Transverse colon (tissue), 4 donors: Measurements from ENCODE around the gene IL17REL.

Experiments
- CTCF ChIP-seq, 5 experiments: fragments of 200-600 bp in 3 of 5; fragments of 450-650 bp in 2 of 5; sonication (generic) in 3 of 5; IDR thresholded peaks; 1 replicate in 2 of 5; 2 replicates in 3 of 5; pipeline ENCODE4 v1.5.1; 2016 to 2017; ENCODE audit warnings: antibody characterized with exemption in 5 of 5, inconsistent platforms in 3 of 5, mild to moderate bottlenecking in 2 of 5, moderate library complexity in 1 of 5
- POLR2A ChIP-seq: fragments of 450-650 bp; IDR thresholded peaks from one replicate; pipeline ENCODE4 v1.6.1; 2016; ENCODE audit warnings: antibody characterized with exemption, mild to moderate bottlenecking, moderate library complexity
- POLR2AphosphoS5 ChIP-seq, 3 donors: sonication (generic); formaldehyde crosslinking; IDR thresholded peaks; one replicate each; pipeline ENCODE4 v1.6.1; 2016; ENCODE audit warnings: antibody characterized with exemption in 3 of 3

DNA sequence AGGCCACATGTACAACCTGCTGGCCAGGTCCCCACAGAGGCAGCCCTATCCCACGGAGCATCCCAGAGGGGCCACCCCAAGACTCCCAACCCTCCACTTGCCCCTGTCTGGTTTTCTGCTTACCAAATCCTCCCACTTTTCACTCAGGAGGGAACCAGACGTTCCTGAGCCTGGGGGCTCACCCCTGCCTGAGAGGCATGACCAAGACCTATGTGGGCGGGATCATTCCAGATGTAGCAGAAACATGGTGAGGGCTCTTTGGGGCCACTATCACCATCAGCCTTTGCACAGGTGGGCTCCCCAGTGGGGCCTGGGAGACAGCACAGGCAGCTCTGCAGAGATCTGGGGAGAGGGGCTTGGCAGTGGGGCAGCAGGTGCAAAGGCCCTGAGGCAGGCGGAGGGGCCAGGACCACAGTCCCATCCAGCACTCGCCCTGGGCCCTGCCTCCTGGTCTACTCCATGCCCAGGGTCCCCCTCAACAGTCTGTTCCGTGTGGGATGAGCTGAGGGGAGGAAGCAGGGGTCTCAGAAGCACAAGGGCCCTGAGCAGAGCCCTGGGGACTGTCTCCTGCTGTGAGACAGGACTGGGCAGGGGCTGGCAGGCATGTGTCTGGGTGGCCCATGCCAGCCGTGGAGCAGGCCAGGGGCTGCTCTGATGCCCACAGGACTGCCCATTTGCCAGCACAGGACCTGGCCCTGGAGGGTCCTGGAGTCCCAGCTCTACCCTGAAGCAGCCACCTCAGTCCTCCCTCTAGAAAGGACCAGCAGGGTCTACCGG is 42.6 kb downstream of the IL17REL start:
- TF ChIP-seq CTCF (IDR thresholded peaks at IDR 0.05) (no peak), POLR2A (no peak), POLR2AphosphoS5 (IDR thresholded peaks at IDR 0.05) (no peak)
